HG03521 (cell line): Measurements from ENCODE around the gene ANKRD11.

Experiments
- ATAC-seq: cut with Tn5 transposase; IDR thresholded peaks from one replicate; pipeline ENCODE4 v1.9.1; 2021; ENCODE audit warnings: mild to moderate bottlenecking, moderate library complexity; ENCODE audit not compliant: unreplicated experiment

ANKRD11 gene

GRCh38 chr16:89507214-89507833 lies 17.0 kb upstream of the ANKRD11 start:
- ATAC-seq, result no peak

GRCh38 chr16:89506791-89507191 lies 16.4 kb upstream of the ANKRD11 start:
- ATAC-seq, result no peak

- no peak for ATAC-seq
These were observed 15.7 kb upstream of the ANKRD11 start for GRCh38 chr16:89506113-89506504.

- ATAC-seq, result peak; percentile 34
These were observed 15.1 kb upstream of the ANKRD11 start for GRCh38 chr16:89505204-89506112.

- ATAC-seq, result no peak
These were observed 13.7 kb upstream of the ANKRD11 start for GRCh38 chr16:89504091-89504490.

GRCh38 chr16:89502081-89502843 lies 11.9 kb upstream of the ANKRD11 start:
- ATAC-seq, result no peak

- no peak for ATAC-seq
These were observed 9.4 kb upstream of the ANKRD11 start for GRCh38 chr16:89499767-89500166.

- ATAC-seq, result no peak
These were observed 8.5 kb upstream of the ANKRD11 start for GRCh38 chr16:89498839-89499238.

- ATAC-seq, result no peak
These were observed 4.8 kb upstream of the ANKRD11 start for GRCh38 chr16:89495121-89495520.

GRCh38 chr16:89493776-89494175 lies 3.4 kb upstream of the ANKRD11 start:
- ATAC-seq, result no peak

GRCh38 chr16:89491974-89492687 lies 1.8 kb upstream of the ANKRD11 start:
- ATAC-seq, result no peak

- ATAC-seq, result no peak
These were observed 993 bp upstream of the ANKRD11 start for GRCh38 chr16:89491238-89491869.

GRCh38 chr16:89489898-89490438 lies 393 bp downstream of the ANKRD11 start:
- ATAC-seq, result no peak

- no peak for ATAC-seq
These were observed 1.1 kb downstream of the ANKRD11 start for GRCh38 chr16:89489040-89489897.

GRCh38 chr16:89485701-89486246 lies 4.6 kb downstream of the ANKRD11 start:
- ATAC-seq, result no peak

- no peak for ATAC-seq
These were observed 5.3 kb downstream of the ANKRD11 start for GRCh38 chr16:89484923-89485679.

- no peak for ATAC-seq
These were observed 6.3 kb downstream of the ANKRD11 start for GRCh38 chr16:89484041-89484501.

GRCh38 chr16:89482817-89483205 lies 7.5 kb downstream of the ANKRD11 start:
- ATAC-seq, result no peak
